KMS-11 (cell line): ENCODE measurements around the gene PDXDC1.
"Not testable (repeated sequence)": the region's sequence is repeated elsewhere in the genome, so short reads cannot be mapped to it uniquely, and the experiment has no call there.

Experiments
- H2AFZ ChIP-seq: fragments of 200-600 bp; sonication (generic); 2 replicates; pipeline ENCODE4 v1.6.1; 2016; ENCODE audit warnings: antibody characterized with exemption, mixed run types, low read depth
- H3K27ac ChIP-seq: fragments of 200-600 bp; sonication (generic); 2 replicates; pipeline ENCODE4 v1.6.1; 2016; ENCODE audit warnings: mild to moderate bottlenecking, mixed run types
- H3K27me3 ChIP-seq: fragments of 200-600 bp; sonication (generic); 2 replicates; pipeline ENCODE4 v1.6.1; 2017; ENCODE audit warnings: mild to moderate bottlenecking, low read depth, mixed run types, moderate library complexity; ENCODE audit not compliant: insufficient read depth
- H3K36me3 ChIP-seq: fragments of 200-600 bp; sonication (generic); 2 replicates; pipeline ENCODE4 v1.6.1; 2017; ENCODE audit warnings: mild to moderate bottlenecking, mixed run types; ENCODE audit not compliant: insufficient read depth
- H3K4me1 ChIP-seq: fragments of 200-600 bp; sonication (generic); 2 replicates; pipeline ENCODE4 v1.6.1; 2016; ENCODE audit warnings: mild to moderate bottlenecking, low read depth, mixed run types; ENCODE audit not compliant: poor library complexity, severe bottlenecking
- H3K4me2 ChIP-seq: fragments of 200-600 bp; sonication (generic); 2 replicates; pipeline ENCODE4 v1.7.0; 2016; ENCODE audit warnings: mild to moderate bottlenecking, mixed run types
- H3K4me3 ChIP-seq: fragments of 200-600 bp; sonication (generic); IDR thresholded peaks from 2 replicates; pipeline ENCODE4 v1.6.1; 2017; ENCODE audit warnings: low read depth, low read length, mixed read lengths; ENCODE audit not compliant: insufficient read depth
- H3K79me2 ChIP-seq: fragments of 200-600 bp; sonication (generic); 2 replicates; pipeline ENCODE4 v1.6.1; 2016; ENCODE audit warnings: low read depth, mixed run types; ENCODE audit not compliant: insufficient read depth
- H3K9ac ChIP-seq: fragments of 200-600 bp; sonication (generic); 2 replicates; pipeline ENCODE4 v1.6.1; 2016; ENCODE audit warnings: mild to moderate bottlenecking, mixed run types
- H4K20me1 ChIP-seq: fragments of 200-600 bp; sonication (generic); 2 replicates; pipeline ENCODE4 v1.6.1; 2016; ENCODE audit warnings: mild to moderate bottlenecking, mixed run types; ENCODE audit not compliant: insufficient read depth

The PDXDC1 gene

DNA sequence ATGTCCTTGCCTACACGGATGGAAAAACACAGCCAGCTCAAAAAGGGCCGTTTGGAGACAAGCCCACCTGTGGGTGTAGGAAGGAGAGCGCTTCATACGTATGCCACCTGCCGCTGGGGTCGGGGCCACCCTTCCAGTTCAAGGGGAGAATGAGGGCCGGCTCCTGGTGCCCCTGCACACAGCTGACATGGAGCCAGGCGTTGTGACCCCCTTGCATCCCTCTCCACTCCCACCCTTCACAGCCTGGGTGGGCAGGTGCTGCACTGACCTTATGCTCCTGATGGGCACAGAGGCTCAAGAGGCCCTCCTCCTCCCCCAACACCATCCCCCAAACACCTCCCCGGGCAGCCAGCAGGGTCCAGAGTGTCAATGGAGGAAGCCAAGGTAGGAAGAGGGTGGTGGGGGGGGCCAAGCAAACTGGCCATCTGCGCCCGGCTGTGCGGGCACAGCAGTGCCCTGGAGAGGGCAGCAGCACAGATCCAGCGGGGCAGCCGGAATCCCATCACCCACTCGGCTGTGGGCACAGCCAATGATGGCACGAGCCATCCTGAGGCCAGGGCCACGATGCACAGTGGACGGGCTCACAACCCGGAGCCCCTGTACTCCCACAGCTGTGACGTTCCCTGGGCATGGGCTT is 170.1 kb downstream of the PDXDC1 start:
- H3K4me3 ChIP-seq, H3K4me2 ChIP-seq, H3K9ac ChIP-seq, H3K27me3 ChIP-seq, H4K20me1 ChIP-seq, H3K79me2 ChIP-seq, H2AFZ ChIP-seq, H3K27ac ChIP-seq, H3K36me3 ChIP-seq, H3K4me1 ChIP-seq: not testable (repeated sequence)

DNA sequence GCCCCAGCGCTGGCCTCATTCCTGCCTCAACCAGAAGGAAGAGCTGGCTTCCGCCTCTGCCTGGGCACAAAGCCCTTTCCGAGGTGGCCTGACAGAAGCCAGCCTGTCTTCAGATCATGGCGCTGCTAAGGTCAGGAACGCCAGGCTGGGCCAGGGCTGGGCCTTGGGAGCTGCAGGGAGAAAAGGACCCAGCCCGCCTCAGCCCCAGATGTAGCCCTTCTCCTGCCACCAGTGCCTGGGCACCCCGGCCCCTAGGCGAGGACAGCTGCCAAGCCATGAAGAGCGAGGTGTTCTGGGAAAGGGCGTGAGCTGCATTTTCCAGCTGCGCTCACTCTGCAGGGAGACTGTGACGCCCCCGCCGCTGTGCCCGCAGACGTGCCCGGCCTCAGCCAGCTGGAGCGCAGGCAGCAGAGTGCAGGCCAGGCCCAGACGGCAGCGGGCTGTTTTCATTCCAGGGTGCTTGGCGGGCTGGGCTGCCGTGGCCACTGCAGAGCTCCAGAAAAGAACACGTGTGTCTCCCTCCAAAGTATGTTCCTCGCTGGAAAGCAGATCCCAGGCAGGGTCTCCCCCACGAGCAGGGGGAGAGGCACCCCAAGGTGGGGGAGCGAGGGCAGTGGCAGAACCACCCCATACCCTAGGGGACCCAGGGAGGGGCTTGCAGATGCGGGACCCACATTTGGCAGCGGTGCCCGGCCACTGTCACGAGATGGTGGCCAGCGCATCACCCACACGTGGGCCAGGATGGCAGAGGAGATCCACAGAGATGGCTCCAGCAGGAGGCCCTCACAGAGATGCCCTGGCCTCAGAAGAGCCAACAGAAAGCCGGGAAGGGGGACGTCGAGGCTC is 170.8 kb downstream of the PDXDC1 start:
- not testable (repeated sequence) for H4K20me1 ChIP-seq, H3K27ac ChIP-seq, H3K4me1 ChIP-seq, H3K9ac ChIP-seq, H3K4me2 ChIP-seq, H2AFZ ChIP-seq, H3K4me3 ChIP-seq, H3K36me3 ChIP-seq, H3K27me3 ChIP-seq, H3K79me2 ChIP-seq

DNA sequence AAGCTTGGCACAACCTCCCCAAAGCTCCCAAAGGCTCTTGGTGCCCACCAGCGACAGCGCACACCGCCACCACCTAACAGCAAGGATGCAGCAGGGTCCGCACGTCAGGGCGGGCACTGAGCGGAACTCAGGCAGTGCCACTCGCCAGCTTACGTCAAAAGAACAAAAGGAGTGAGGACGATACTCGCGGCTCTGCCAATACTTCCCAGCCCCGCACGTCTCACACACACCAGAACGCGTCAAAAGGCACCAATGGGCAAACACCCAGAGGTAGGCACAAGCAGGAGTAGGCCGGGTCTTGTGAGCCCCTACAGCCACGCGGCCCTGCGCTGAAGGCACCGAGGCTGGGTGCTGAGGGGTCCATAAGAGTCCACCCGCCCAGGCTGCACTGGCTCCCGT is 171.4 kb downstream of the PDXDC1 start:
- H4K20me1 ChIP-seq, H3K79me2 ChIP-seq, H3K27ac ChIP-seq, H3K9ac ChIP-seq, H3K4me3 ChIP-seq, H3K36me3 ChIP-seq, H3K4me2 ChIP-seq, H2AFZ ChIP-seq, H3K27me3 ChIP-seq, H3K4me1 ChIP-seq: not testable (repeated sequence)

DNA sequence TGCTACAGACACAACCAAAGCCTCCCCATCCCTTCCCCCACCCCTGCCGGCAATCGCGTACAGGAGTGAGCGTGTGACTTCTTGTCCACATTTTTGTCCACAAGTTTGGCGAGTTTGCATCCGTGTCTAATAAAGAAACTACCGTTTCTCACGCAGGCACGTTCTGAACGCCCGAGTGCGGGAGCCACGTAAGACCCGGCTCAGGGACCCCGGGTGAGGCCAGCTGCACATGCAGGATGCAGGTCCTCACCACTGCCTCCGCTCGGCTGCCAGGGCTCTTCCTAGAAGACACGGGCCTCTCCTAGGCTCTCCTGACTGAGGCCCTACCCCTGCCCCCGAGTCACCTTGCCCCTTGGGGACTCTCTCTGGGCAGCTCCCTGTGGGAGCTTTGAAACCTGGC is 174.0 kb downstream of the PDXDC1 start:
- H3K4me2 ChIP-seq, H3K79me2 ChIP-seq, H2AFZ ChIP-seq, H3K4me1 ChIP-seq, H3K9ac ChIP-seq, H3K36me3 ChIP-seq, H4K20me1 ChIP-seq, H3K27ac ChIP-seq, H3K4me3 ChIP-seq, H3K27me3 ChIP-seq: not testable (repeated sequence)

DNA sequence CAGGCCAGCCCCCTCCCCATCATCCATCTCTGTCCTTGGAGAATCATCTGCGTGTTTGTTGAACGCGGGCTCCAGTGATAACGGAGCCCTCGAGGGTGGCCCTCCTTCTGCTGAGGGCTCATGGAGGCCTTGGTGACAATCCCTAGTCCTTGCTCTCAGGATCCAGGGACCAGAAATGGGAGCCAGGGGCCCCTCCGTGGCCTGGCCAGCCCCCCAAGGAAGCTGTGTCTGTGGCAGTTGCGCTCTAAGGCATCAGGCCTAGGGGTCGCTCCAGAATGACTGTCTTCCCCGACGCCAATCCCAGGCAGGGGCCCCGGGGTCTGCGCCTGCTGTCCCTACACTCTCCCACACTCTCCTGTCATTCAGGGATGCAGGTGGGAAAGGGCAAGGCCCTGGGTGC is 174.4 kb downstream of the PDXDC1 start:
- not testable (repeated sequence) for H3K27me3 ChIP-seq, H2AFZ ChIP-seq, H3K36me3 ChIP-seq, H4K20me1 ChIP-seq, H3K9ac ChIP-seq, H3K4me3 ChIP-seq, H3K27ac ChIP-seq, H3K79me2 ChIP-seq, H3K4me2 ChIP-seq, H3K4me1 ChIP-seq

DNA sequence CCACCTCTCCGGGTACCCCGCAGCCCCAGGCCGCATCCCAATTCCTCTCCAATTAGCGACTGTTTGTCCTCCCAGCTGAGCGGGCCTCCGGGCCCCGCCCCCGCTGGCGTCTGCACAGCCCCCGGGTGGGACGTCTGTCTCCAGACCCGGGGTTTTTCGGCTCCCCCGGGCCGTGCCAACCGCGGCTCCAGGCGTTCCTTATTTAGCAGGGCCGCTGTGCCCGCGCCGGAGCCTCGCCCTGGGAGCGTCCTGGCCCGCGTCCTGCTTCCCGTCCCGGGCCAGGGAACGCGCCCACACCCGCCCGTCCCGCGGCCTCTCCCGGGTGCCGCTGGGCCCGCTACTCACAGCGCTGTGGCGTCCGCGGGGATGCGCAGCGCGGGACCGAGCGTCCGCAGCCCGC is 179.2 kb downstream of the PDXDC1 start:
- H3K9ac ChIP-seq, H3K36me3 ChIP-seq, H3K27ac ChIP-seq, H3K79me2 ChIP-seq, H3K4me2 ChIP-seq, H3K27me3 ChIP-seq, H3K4me3 ChIP-seq, H4K20me1 ChIP-seq, H3K4me1 ChIP-seq, H2AFZ ChIP-seq: not testable (repeated sequence)

DNA sequence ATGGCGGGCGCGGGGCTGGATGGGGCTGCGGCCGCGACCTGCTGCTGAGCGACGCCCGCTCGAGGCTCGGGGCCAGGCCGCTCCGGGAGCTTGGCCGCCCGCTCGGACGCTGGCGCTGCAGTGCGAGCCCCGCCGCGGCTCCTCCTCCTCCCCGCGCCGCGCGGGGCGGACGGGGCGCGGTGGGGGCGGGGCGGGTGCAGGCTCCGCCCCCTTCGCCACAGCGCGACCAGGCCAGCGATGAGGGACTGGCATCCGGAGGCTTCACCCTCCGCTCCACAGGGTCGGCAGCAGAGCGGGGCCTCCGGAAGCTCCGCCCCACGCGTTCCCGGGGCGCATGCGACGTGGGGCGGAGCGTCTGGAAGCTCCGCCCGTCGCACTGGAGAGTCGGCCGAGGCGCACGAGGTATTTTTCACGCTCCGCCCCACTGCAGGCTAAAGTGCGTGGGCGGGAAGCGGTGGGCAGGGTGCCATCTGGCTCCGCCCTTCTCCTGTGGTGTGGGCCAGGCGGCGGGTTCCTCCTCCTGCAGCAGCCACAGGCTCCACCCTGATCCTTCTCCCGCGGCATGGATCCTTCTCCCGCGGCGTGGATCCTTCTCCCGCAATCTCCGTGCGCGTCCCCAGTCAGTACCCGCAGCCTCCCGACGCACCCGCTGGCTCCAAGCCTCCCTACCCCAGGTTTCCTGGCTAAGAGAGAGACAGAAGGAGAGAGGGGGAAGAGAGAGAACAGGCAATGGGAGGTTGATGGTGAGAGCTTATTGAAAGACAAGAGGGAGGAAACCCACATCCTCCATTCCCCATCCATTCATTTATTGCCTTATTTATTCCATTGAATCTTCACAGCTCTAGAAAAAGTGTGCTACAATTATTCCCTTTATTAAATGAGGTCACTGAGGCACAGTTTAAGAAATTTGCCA is 180.1 kb downstream of the PDXDC1 start:
- not testable (repeated sequence) for H3K27ac ChIP-seq, H3K9ac ChIP-seq
- peak overlapping the region; percentile 77; the same call in 1 of the 2 replicates for H2AFZ ChIP-seq

DNA sequence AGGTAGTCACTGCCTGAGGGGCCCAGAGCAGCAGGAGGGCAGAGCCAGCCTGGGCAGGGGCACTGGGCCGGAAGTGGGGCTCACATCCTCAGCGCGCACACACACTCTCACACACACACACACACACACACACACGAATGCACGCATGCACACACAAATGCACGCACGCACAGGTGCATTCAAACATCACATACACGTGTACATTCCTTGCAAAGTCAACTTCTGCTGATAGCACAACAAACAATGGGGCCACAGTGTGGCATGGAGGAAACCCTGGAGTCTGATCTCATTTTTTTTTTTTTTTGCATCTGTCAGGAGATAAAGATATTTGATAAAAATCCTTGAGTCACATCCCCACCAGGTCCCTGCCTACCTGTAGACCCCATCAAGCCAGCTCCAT is 182.8 kb downstream of the PDXDC1 start:
- H3K9ac ChIP-seq, H3K4me1 ChIP-seq, H3K36me3 ChIP-seq, H3K79me2 ChIP-seq, H3K27ac ChIP-seq, H3K4me3 ChIP-seq, H3K4me2 ChIP-seq, H2AFZ ChIP-seq, H4K20me1 ChIP-seq, H3K27me3 ChIP-seq: not testable (repeated sequence)

More for the DNA sequence above, 180.1 kb downstream of the PDXDC1 start:
- not testable (repeated sequence) for H4K20me1 ChIP-seq, H3K4me1 ChIP-seq, H3K79me2 ChIP-seq, H3K27me3 ChIP-seq, H3K36me3 ChIP-seq, H3K4me3 ChIP-seq
- H3K4me2 ChIP-seq = peak overlapping the region; percentile 71; the same call in 1 of the 2 replicates

DNA sequence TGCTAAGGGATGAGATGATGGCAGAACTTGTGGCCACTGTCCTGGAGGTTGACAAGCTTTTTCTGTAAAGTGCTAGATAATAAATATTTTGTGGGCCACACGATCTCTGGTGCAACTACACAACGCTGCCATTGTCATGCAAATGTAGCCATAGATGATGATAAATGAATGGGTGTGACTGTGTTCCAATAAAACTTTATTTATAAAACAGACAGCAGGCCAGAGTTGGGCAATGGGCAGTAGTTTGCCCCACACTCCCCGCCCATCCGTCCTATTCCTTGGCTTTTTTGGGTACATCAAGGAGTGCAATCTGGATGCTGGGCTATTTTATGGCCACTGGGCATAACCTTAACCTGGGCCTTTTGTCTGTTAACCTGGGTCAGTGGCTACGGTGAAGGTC is 184.8 kb downstream of the PDXDC1 start:
- not testable (repeated sequence) for H4K20me1 ChIP-seq, H3K27ac ChIP-seq, H3K79me2 ChIP-seq, H2AFZ ChIP-seq, H3K4me2 ChIP-seq, H3K4me3 ChIP-seq, H3K27me3 ChIP-seq, H3K9ac ChIP-seq, H3K36me3 ChIP-seq, H3K4me1 ChIP-seq

DNA sequence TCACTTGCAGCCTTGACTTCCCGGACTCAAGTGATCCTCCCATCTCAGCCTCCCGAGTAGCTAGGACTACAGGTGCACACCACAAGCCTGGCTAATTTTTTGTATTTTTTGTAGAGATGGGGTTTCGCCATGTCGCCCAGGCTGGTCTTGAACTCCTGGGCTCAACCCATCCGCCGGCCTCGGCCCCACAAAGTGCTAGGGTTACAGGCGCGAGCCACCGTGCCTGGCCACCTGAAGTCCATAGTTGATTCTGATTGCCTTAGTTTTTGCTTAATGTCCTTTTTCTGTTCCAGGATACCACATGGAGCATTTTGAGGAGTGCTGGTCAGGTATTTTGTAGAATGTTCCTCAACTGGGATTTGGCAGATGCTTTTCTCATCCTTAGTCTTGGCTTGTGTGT is 185.7 kb downstream of the PDXDC1 start:
- not testable (repeated sequence) for H3K4me3 ChIP-seq, H3K36me3 ChIP-seq, H2AFZ ChIP-seq, H3K9ac ChIP-seq, H4K20me1 ChIP-seq, H3K27ac ChIP-seq, H3K27me3 ChIP-seq, H3K79me2 ChIP-seq, H3K4me2 ChIP-seq, H3K4me1 ChIP-seq
